PC-9 (cell line): ENCODE results near the gene CBX7.

ENCODE experiments used
- CTCF ChIP-seq: fragments of 200-600 bp; sonication (generic); conservative IDR thresholded peaks from 2 replicates; pipeline ENCODE4 v1.6.1; 2017; ENCODE audit warnings: mixed run types, antibody characterized with exemption, mild to moderate bottlenecking, moderate library complexity
- EZH2 ChIP-seq: fragments of 200-600 bp; sonication (generic); IDR thresholded peaks from 2 replicates; pipeline ENCODE4 v1.8.0; 2017; ENCODE audit warnings: antibody characterized with exemption, low read depth

DNA sequence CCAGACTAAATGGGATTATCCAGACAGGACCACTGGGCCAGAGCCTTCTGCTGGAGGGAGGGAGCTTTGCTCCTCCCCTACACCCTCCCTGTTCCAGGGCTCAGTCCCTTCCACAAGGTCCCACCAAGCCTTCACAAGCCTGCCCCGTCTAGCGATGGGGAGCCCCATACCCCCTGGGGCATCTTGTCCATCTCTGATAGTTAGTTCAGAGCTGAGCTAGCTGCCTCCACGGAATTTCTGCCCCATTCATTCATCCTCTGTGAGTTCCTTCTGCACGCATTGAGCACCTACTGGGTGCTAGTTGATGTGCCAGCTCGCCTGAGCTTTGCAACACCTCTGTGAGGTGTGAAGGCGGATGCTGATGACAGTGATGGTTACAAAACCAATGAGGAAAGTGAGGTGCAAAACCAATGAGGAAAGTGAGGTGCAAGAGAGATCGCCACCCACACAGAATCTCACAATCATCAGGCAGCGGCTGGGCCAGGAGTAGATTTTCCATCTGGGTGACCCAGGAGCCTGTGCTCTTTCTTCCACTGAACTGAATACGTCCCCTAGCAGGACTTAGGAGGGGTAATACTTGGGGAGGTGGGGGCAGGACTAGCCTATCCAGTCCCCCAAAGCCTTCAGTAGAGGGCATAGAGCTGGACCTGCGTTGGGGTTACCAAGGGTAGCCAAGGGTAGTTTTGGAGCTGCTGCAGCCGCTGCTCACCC, 21.5 kb upstream of the CBX7 start:
- no peak for TF ChIP-seq CTCF
- TF ChIP-seq EZH2: no peak
